ENCODE data around the gene VAV3. TPM values are rescaled to one million over a fixed set of nuclear protein-coding genes. Genes with fewer than 3 reads are reported as not detected.

The VAV3 gene
- total RNA-seq, 1 donor from 2014 or later = 0.12 TPM

DNA sequence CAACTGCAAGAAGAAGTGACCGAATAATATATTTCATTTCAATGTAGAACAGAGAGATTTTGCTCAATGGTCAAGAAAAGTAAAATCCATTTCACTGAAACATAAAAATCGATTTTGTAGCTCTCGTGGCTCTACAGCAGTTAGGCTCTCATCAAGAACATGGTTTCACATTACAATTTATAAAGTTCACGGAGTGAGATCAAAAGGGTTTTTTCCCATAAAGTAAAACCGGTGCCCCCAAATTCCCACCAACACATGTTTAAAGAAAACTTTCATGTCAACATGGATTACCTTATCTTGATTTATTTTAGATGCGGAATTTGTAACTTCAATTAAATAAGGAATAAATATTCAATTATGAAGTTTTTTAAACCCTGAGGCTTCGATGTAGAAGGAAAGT is 16.3 kb upstream of the VAV3 start:
- no peak overlapping the region for H3K4me3 Mint-ChIP-seq (ENCODE audit: unreplicated experiment)
- no peaks in the 10 kb centered on the region for H3K36me3 Mint-ChIP-seq (ENCODE audit: low read depth)
- H3K27ac Mint-ChIP-seq (ENCODE audit: unreplicated experiment) = no peak overlapping the region
- TF ChIP-seq, protein P1, sequence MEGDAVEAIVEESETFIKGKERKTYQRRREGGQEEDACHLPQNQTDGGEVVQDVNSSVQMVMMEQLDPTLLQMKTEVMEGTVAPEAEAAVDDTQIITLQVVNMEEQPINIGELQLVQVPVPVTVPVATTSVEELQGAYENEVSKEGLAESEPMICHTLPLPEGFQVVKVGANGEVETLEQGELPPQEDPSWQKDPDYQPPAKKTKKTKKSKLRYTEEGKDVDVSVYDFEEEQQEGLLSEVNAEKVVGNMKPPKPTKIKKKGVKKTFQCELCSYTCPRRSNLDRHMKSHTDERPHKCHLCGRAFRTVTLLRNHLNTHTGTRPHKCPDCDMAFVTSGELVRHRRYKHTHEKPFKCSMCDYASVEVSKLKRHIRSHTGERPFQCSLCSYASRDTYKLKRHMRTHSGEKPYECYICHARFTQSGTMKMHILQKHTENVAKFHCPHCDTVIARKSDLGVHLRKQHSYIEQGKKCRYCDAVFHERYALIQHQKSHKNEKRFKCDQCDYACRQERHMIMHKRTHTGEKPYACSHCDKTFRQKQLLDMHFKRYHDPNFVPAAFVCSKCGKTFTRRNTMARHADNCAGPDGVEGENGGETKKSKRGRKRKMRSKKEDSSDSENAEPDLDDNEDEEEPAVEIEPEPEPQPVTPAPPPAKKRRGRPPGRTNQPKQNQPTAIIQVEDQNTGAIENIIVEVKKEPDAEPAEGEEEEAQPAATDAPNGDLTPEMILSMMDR (IDR thresholded peaks at IDR 0.05) = no peak
- H3K27me3 Mint-ChIP-seq (ENCODE audit: low read depth) = peaks cover 27% of the 10 kb centered on the region
- H3K9me3 Mint-ChIP-seq (ENCODE audit: low read depth) = no peaks in the 10 kb centered on the region
- H3K4me1 Mint-ChIP-seq (ENCODE audit: low read depth) = no peaks in the 10 kb centered on the region
- no peak for DNase-seq (ENCODE audit: low spot score)

DNA sequence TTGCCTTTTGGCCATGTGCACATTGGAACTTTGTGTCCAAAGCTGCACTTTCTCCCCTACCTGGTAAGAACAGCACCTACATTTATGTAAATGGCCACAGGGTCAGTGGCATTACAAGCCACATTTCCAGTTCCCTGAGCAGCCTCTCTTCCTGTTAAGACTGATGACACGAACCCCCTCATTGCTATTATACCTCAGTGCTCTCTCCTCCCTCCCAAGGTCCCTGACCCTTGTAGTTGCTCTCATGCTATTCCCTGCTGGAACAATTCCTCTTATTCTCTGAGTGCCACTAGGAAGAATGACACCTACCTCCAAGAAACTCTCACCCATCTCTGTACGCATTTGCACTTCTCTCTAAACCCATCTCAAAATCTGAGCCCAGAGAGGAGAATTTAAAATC is 14.9 kb upstream of the VAV3 start:
- Mint-ChIP-seq H3K27ac (ENCODE audit: unreplicated experiment) (no peak overlapping the region), H3K4me1 (ENCODE audit: low read depth) (no peaks in the 10 kb centered on the region), H3K9me3 (ENCODE audit: low read depth) (no peaks in the 10 kb centered on the region), H3K27me3 (ENCODE audit: low read depth) (peaks cover 27% of the 10 kb centered on the region), H3K4me3 (ENCODE audit: unreplicated experiment) (no peak overlapping the region), H3K36me3 (ENCODE audit: low read depth) (no peaks in the 10 kb centered on the region)
- TF ChIP-seq, protein P1 (IDR thresholded peaks at IDR 0.05) = no peak
- no peak for DNase-seq (ENCODE audit: low spot score)

DNA sequence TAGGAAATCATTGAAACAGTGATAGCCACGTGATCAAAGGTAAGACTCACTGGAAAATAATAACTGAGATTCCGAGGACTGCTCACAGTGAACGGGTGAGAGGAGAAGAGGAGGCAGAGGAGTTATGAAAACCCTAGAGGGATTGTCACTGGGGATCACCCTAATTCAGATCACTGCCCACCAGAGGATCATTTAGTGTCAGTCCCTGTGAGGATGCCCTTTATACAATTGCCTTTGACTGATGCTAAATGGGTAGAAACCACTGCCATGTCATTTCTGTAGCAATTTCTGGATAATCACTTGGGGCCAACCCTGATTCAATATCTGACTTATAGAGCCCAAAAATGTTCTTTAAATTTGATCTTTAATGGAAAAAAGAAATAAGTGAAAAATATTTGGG is 14.1 kb upstream of the VAV3 start:
- Mint-ChIP-seq H3K4me1 (ENCODE audit: low read depth) (no peaks in the 10 kb centered on the region), H3K36me3 (ENCODE audit: low read depth) (no peaks in the 10 kb centered on the region), H3K4me3 (ENCODE audit: unreplicated experiment) (no peak overlapping the region)

GRCh38 chr1:107976836-107977235 is 11.9 kb upstream of the VAV3 start:
- TF ChIP-seq, protein P1 (IDR thresholded peaks at IDR 0.05) = no peak
- Mint-ChIP-seq H3K36me3 (ENCODE audit: low read depth) (no peaks in the 10 kb centered on the region), H3K27ac (ENCODE audit: unreplicated experiment) (no peak overlapping the region), H3K4me1 (ENCODE audit: low read depth) (no peaks in the 10 kb centered on the region), H3K9me3 (ENCODE audit: low read depth) (no peaks in the 10 kb centered on the region), H3K27me3 (ENCODE audit: low read depth) (peaks cover 39% of the 10 kb centered on the region), H3K4me3 (ENCODE audit: unreplicated experiment) (no peak overlapping the region)
- no peak for DNase-seq (ENCODE audit: low spot score)

More for the DNA sequence above, 14.1 kb upstream of the VAV3 start:
- Mint-ChIP-seq H3K9me3 (ENCODE audit: low read depth) (no peaks in the 10 kb centered on the region), H3K27ac (ENCODE audit: unreplicated experiment) (no peak overlapping the region), H3K27me3 (ENCODE audit: low read depth) (peaks cover 32% of the 10 kb centered on the region)
- TF ChIP-seq, protein P1 (IDR thresholded peaks at IDR 0.05) = no peak
- DNase-seq (ENCODE audit: low spot score) = no peak

- Mint-ChIP-seq H3K4me3 (ENCODE audit: unreplicated experiment) (no peak overlapping the region), H3K9me3 (ENCODE audit: low read depth) (no peaks in the 10 kb centered on the region), H3K27ac (ENCODE audit: unreplicated experiment) (no peak overlapping the region), H3K27me3 (ENCODE audit: low read depth) (peaks cover 42% of the 10 kb centered on the region), H3K36me3 (ENCODE audit: low read depth) (no peaks in the 10 kb centered on the region), H3K4me1 (ENCODE audit: low read depth) (no peaks in the 10 kb centered on the region)
- DNase-seq (ENCODE audit: low spot score) = no peak
- TF ChIP-seq, protein P1 (IDR thresholded peaks at IDR 0.05) = no peak
Observed at GRCh38 chr1:107976431-107976830, 11.5 kb upstream of the VAV3 start.
